H1 (cell line): ENCODE measurements around the gene RNF130. TPM values are rescaled to one million over a fixed set of nuclear protein-coding genes. Genes with fewer than 3 reads are reported as not detected.

ENCODE experiments used
- CTCF ChIA-PET: fragments of 300-600 bp; sonication (Branson Sonifier 250); formaldehyde crosslinking; loops from one replicate; lab custom pipeline; 2021; ENCODE audit not compliant: partially characterized antibody; lab: Charles Lee
- POLR2A ChIA-PET: fragments of 300-600 bp; sonication (Branson Sonifier 250); formaldehyde crosslinking; loops from one replicate; lab custom pipeline; 2021; ENCODE audit warnings: inconsistent platforms; ENCODE audit not compliant: partially characterized antibody; lab: Charles Lee
- DNase-seq, 2 experiments: peaks; one replicate each; pipeline versions ENCODE4 v3.0.0 to v3.0.0-alpha.2; 2010 to 2022; ENCODE audit warnings: low spot score in 2 of 2, low read depth in 1 of 2, mixed read lengths in 1 of 2
- FAIRE-seq: peaks from 2 replicates; lab custom pipeline; 2011; peaks lifted over from hg19 to GRCh38; lab: Jason Lieb, UNC
- H2AFZ ChIP-seq: 2 replicates; pipeline ENCODE4 v1.8.1; 2012; ENCODE audit warnings: low read length, inconsistent platforms
- H2AK5ac ChIP-seq: 2 replicates; pipeline ENCODE4 v1.6.1; 2013; ENCODE audit warnings: low read depth, low read length
- H2BK120ac ChIP-seq: replicated peaks from 2 replicates; pipeline ENCODE3; 2013; ENCODE audit warnings: low read depth, low read length, inconsistent platforms
- H2BK12ac ChIP-seq: 2 replicates; pipeline ENCODE4 v1.6.1; 2013; ENCODE audit warnings: low read depth, low read length
- H2BK15ac ChIP-seq: 2 replicates; pipeline ENCODE4 v1.6.1; 2013; ENCODE audit warnings: low read length
- H2BK20ac ChIP-seq: 2 replicates; pipeline ENCODE4 v1.6.1; 2013; ENCODE audit warnings: low read length
- H2BK5ac ChIP-seq: 2 replicates; pipeline ENCODE4 v1.6.1; 2013; ENCODE audit warnings: low read depth, low read length
- H3K14ac ChIP-seq: 2 replicates; pipeline ENCODE4 v1.6.1; 2013; ENCODE audit warnings: inconsistent platforms; ENCODE audit not compliant: insufficient read length
- H3K18ac ChIP-seq: 2 replicates; pipeline ENCODE4 v1.6.1; 2013; ENCODE audit warnings: low read length; ENCODE audit errors: extremely low read depth
- H3K23ac ChIP-seq: 2 replicates; pipeline ENCODE4 v1.6.1; 2013; ENCODE audit warnings: inconsistent platforms; ENCODE audit not compliant: insufficient read length
- H3K23me2 ChIP-seq: 2 replicates; pipeline ENCODE4 v1.6.1; 2013; ENCODE audit warnings: low read depth, low read length
- H3K27ac ChIP-seq: 2 replicates; pipeline ENCODE4 v1.6.1; 2011; ENCODE audit warnings: low read depth, low read length, inconsistent platforms
- H3K27me3 ChIP-seq, 4 experiments: replicated peaks in 1 of 4; 1 replicate in 1 of 4; 2 replicates in 3 of 4; pipeline versions ENCODE4 v1.6.1 to v1.8.1; 2011 to 2013; ENCODE audit warnings: low read length in 3 of 4, mild to moderate bottlenecking in 3 of 4, inconsistent platforms in 2 of 4, mixed read lengths in 2 of 4, moderate library complexity in 1 of 4; ENCODE audit not compliant: control insufficient read depth in 3 of 4, insufficient read depth in 3 of 4; ENCODE audit errors: extremely low read depth in 1 of 4
- H3K36me3 ChIP-seq, 4 experiments: 2 replicates each; pipeline versions ENCODE4 v1.6.1 to v1.8.1; 2011 to 2013; ENCODE audit warnings: mild to moderate bottlenecking in 4 of 4, low read length in 3 of 4, moderate library complexity in 2 of 4, control low read depth in 1 of 4, inconsistent platforms in 1 of 4; ENCODE audit not compliant: insufficient read depth in 4 of 4, control insufficient read depth in 2 of 4
- H3K4ac ChIP-seq: replicated peaks from 2 replicates; pipeline ENCODE3; 2013; ENCODE audit warnings: low read length, low read depth, mixed read lengths, inconsistent platforms; ENCODE audit not compliant: insufficient read length
- H3K4me1 ChIP-seq, 4 experiments: replicated peaks in 1 of 4; 1 replicate in 1 of 4; 2 replicates in 3 of 4; pipeline versions ENCODE4 v1.6.1 to v1.8.1; 2011 to 2013; ENCODE audit warnings: low read length in 3 of 4, inconsistent platforms in 2 of 4, mixed read lengths in 1 of 4; ENCODE audit not compliant: insufficient read depth in 4 of 4, control insufficient read depth in 3 of 4
- H3K4me2 ChIP-seq, 2 experiments: 2 replicates each; pipeline versions ENCODE4 v1.6.1 to v1.8.1; 2011 to 2013; ENCODE audit warnings: low read depth in 2 of 2, low read length in 2 of 2, control low read depth in 1 of 2, inconsistent platforms in 1 of 2, mild to moderate bottlenecking in 1 of 2; ENCODE audit not compliant: insufficient read depth in 1 of 2
- H3K4me3 ChIP-seq, 4 experiments: fragments of 200-600, 300-600 bp in 1 of 4; sonication (generic), shearing (Covaris generic), sonication (Bioruptor Twin) in 1 of 4; 2 replicates each; pipeline versions ENCODE4 v1.5.1 to v1.8.1; 2011 to 2016; ENCODE audit warnings: low read length in 4 of 4, low read depth in 3 of 4, control low read depth in 2 of 4, inconsistent platforms in 2 of 4, mild to moderate bottlenecking in 2 of 4, mixed read lengths in 1 of 4, moderate library complexity in 1 of 4; ENCODE audit not compliant: insufficient read depth in 2 of 4; ENCODE audit errors: extremely low read depth in 1 of 4
- H3K56ac ChIP-seq: replicated peaks from 2 replicates; pipeline ENCODE3; 2013; ENCODE audit warnings: low read depth, mild to moderate bottlenecking, mixed read lengths, low read length, inconsistent platforms; ENCODE audit not compliant: insufficient read length
- H3K79me1 ChIP-seq: 2 replicates; pipeline ENCODE4 v1.6.1; 2013; ENCODE audit warnings: low read depth, low read length, control low read depth
- H3K79me2 ChIP-seq, 2 experiments: 2 replicates each; pipeline versions ENCODE4 v1.6.1 to v1.8.1; 2012 to 2013; ENCODE audit warnings: low read length in 2 of 2, mild to moderate bottlenecking in 2 of 2, inconsistent platforms in 1 of 2; ENCODE audit not compliant: insufficient read depth in 2 of 2, control insufficient read depth in 1 of 2
- H3K9ac ChIP-seq, 4 experiments: replicated peaks in 1 of 4; 1 replicate in 1 of 4; 2 replicates in 3 of 4; pipeline versions ENCODE4 v1.6.1 to v1.8.1; 2011 to 2013; ENCODE audit warnings: low read depth in 3 of 4, low read length in 3 of 4, control low read depth in 2 of 4, mild to moderate bottlenecking in 2 of 4, moderate library complexity in 2 of 4, inconsistent platforms in 1 of 4; ENCODE audit errors: extremely low read depth in 1 of 4
- H3K9me3 ChIP-seq, 2 experiments: 2 replicates each; pipeline versions ENCODE4 v1.6.1 to v1.8.1; 2012 to 2013; ENCODE audit warnings: mild to moderate bottlenecking in 2 of 2, moderate library complexity in 2 of 2, control low read depth in 1 of 2, inconsistent platforms in 1 of 2, low read depth in 1 of 2, low read length in 1 of 2, mixed read lengths in 1 of 2; ENCODE audit not compliant: insufficient read depth in 2 of 2
- H4K20me1 ChIP-seq, 2 experiments: replicated peaks in 1 of 2; 2 replicates each; pipeline versions ENCODE3 to v1.8.1; 2011 to 2013; ENCODE audit warnings: inconsistent platforms in 2 of 2, low read length in 2 of 2, mild to moderate bottlenecking in 1 of 2; ENCODE audit not compliant: insufficient read depth in 2 of 2, control insufficient read depth in 1 of 2
- H4K5ac ChIP-seq: 2 replicates; pipeline ENCODE4 v1.6.1; 2013; ENCODE audit warnings: low read length, low read depth, mixed read lengths, inconsistent platforms; ENCODE audit not compliant: insufficient read length
- H4K8ac ChIP-seq: 2 replicates; pipeline ENCODE4 v1.8.0; 2013; ENCODE audit warnings: mild to moderate bottlenecking, moderate library complexity, low read length, inconsistent platforms; ENCODE audit not compliant: insufficient read depth; ENCODE audit errors: extremely low read depth
- H4K91ac ChIP-seq: replicated peaks from 2 replicates; pipeline ENCODE3; 2013; ENCODE audit warnings: low read length, mixed read lengths, inconsistent platforms; ENCODE audit not compliant: insufficient read length
- E2F6 ChIP-seq: IDR thresholded peaks from 2 replicates; pipeline ENCODE4 v1.6.1; 2012; ENCODE audit warnings: inconsistent platforms
- EZH2 ChIP-seq: fragments of 200-600 bp; sonication (generic); IDR thresholded peaks from 2 replicates; pipeline ENCODE4 v1.7.1; 2012; ENCODE audit warnings: low read depth, mild to moderate bottlenecking, moderate library complexity, low read length, inconsistent platforms; ENCODE audit not compliant: severe bottlenecking
- POLR2A ChIP-seq, 2 experiments: IDR thresholded peaks; 1 replicate in 1 of 2; 2 replicates in 1 of 2; pipeline ENCODE4 v1.6.1; 2011; ENCODE audit warnings: low read depth in 2 of 2, low read length in 2 of 2, mild to moderate bottlenecking in 2 of 2; ENCODE audit errors: control extremely low read depth in 1 of 2
- POLR2AphosphoS5 ChIP-seq: IDR thresholded peaks from 2 replicates; pipeline ENCODE4 v1.6.1; 2011; ENCODE audit warnings: low read depth, low read length
- SRF ChIP-seq: IDR thresholded peaks from 2 replicates; pipeline ENCODE4 v1.6.1; 2011; ENCODE audit warnings: mild to moderate bottlenecking, low read depth, low read length, moderate library complexity
- WGBS, 2 experiments: shearing (Covaris generic) in 1 of 2; methylation state at CpG; one replicate each; pipeline versions ENCODE4 v1.1.6 to v1.1.7; 2013 to 2015; ENCODE audit warnings: low lambda C conversion rate in 2 of 2, mixed read lengths in 2 of 2, inconsistent platforms in 1 of 2, low coverage in 1 of 2, missing lambda C conversion rate in 1 of 2; ENCODE audit not compliant: insufficient replicate concordance in 2 of 2, insufficient coverage in 1 of 2, insufficient read length in 1 of 2; ENCODE audit errors: extremely low coverage in 1 of 2, missing lambda C conversion rate in 1 of 2; 5-methylcytosine and 5-hydroxymethylcytosine counted together
- polyA plus RNA-seq, 7 experiments: library from polyadenylated mRNA; depleted of rRNA in 3 of 7; stranded (reverse) in 5 of 7; unstranded in 2 of 7; fragments of >200 nt in 5 of 7; fragments of 200-250 nt in 2 of 7; gene quantifications; 1 replicate in 5 of 7; 2 replicates in 1 of 7; 4 replicates in 1 of 7; pipeline versions ENCODE4 v1.2.1 to v1.2.3, GENCODE V29; 2011 to 2013; ENCODE audit warnings: missing spikeins in 2 of 7, mixed read lengths in 2 of 7
- total RNA-seq: library from RNA; stranded (reverse); fragmentation: NEBNext Ultra II Directional; extraction: Animal tissue kit (Norgen Biotek cat#: 25700); gene quantifications from 2 replicates; pipeline ENCODE4 v1.2.1, GENCODE V29; 2021
- TF ChIP-seq, protein P1 (sequence below), 3 experiments: IDR thresholded peaks; 1 replicate in 2 of 3; 2 replicates in 1 of 3; pipeline versions ENCODE4 v1.5.1 to v1.6.1; 2011; ENCODE audit warnings: low read length in 3 of 3, mild to moderate bottlenecking in 3 of 3, inconsistent platforms in 2 of 3, low read depth in 1 of 3, moderate library complexity in 1 of 3; ENCODE audit not compliant: insufficient read depth in 1 of 3; ENCODE audit errors: control extremely low read depth in 1 of 3

The RNF130 gene
- total and polyA plus RNA-seq, 2 of the 8 experiments (the other 6 are each of a cell fraction or from before 2014, with no cell fraction given) = 65.1 to 70.0 TPM

- Histone ChIP-seq H2BK120ac (no peak overlapping the region), H4K91ac (no peak overlapping the region), H2BK12ac (no peak overlapping the region), H4K8ac (no peak overlapping the region), H2AK5ac (no peak overlapping the region), H3K18ac (no peak overlapping the region), H3K4ac (no peak overlapping the region), H2BK20ac (no peak overlapping the region), H2BK15ac (no peak overlapping the region), H3K9me3 (no peaks in the 10 kb centered on the region), H3K36me3 (no peaks in the 10 kb centered on the region), H3K4me2 (no peak overlapping the region), H3K23me2 (no peaks in the 10 kb centered on the region), H3K14ac (no peak overlapping the region), H3K27ac (no peak overlapping the region), H4K5ac (no peak overlapping the region), H3K27me3 (no peaks in the 10 kb centered on the region), H2AFZ (no peak overlapping the region), H2BK5ac (no peak overlapping the region), H3K4me1 (peaks cover 0 to 8% (median 4%) of the 10 kb centered on the region in 4 experiments; a peak in 6 of 7 replicates), H4K20me1 (no peaks in the 10 kb centered on the region), H3K79me2 (no peaks in the 10 kb centered on the region), H3K23ac (no peak overlapping the region), H3K79me1 (no peaks in the 10 kb centered on the region), H3K56ac (no peak overlapping the region), H3K9ac (no peak overlapping the region), H3K4me3 (no peak overlapping the region)
- TF ChIP-seq E2F6 (no peak), POLR2AphosphoS5 (no peak), SRF (no peak), EZH2 (no peak), POLR2A (IDR thresholded peaks at IDR 0.05; ENCODE audit: control extremely low read depth in 1 of 2, low read depth in 2 of 2, low read length in 2 of 2) (no peak)
- TF ChIP-seq, protein P1, sequence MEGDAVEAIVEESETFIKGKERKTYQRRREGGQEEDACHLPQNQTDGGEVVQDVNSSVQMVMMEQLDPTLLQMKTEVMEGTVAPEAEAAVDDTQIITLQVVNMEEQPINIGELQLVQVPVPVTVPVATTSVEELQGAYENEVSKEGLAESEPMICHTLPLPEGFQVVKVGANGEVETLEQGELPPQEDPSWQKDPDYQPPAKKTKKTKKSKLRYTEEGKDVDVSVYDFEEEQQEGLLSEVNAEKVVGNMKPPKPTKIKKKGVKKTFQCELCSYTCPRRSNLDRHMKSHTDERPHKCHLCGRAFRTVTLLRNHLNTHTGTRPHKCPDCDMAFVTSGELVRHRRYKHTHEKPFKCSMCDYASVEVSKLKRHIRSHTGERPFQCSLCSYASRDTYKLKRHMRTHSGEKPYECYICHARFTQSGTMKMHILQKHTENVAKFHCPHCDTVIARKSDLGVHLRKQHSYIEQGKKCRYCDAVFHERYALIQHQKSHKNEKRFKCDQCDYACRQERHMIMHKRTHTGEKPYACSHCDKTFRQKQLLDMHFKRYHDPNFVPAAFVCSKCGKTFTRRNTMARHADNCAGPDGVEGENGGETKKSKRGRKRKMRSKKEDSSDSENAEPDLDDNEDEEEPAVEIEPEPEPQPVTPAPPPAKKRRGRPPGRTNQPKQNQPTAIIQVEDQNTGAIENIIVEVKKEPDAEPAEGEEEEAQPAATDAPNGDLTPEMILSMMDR (IDR thresholded peaks at IDR 0.05; ENCODE audit: control extremely low read depth in 1 of 3, insufficient read depth in 1 of 3, low read depth in 1 of 3, low read length in 3 of 3) = no peak
- ChIA-PET CTCF (interaction anchor here (1.0 to 2.7 kb wide), 4 partner anchors 10 to 170 kb away, joined by 3 to 10 read pairs (median 4); partner anchors contain the start of gene TBC1D9B), POLR2A (interaction anchor here (0.6 kb wide), 1 partner anchor 87 kb away, joined by 3 read pairs; no protein-coding TSS in a partner anchor)
- no peak for DNase-seq
- 83% methylated on average over 19 of the region's 19 CpGs; no CpG with 5 or more reads in 1 of the 2 experiments for WGBS, 2 experiments
- FAIRE-seq = no peak
These were observed 152.6 kb downstream of the RNF130 start for GRCh38 chr5:179918742-179919486.
